Suprapubic skin (tissue), 4 donors: ENCODE data around the gene PDE6A. TPM values are rescaled to one million over a fixed set of nuclear protein-coding genes. Genes with fewer than 3 reads are reported as not detected.

Source experiments
- DNase-seq, 2 donors: peaks; one replicate each; pipeline ENCODE4 v3.0.0-alpha.2; 2019; ENCODE audit warnings: low spot score in 2 of 2
- H3K27ac ChIP-seq: fragments of 200-600 bp; sonication (generic); one replicate; pipeline ENCODE4 v1.5.1; 2019
- H3K27me3 ChIP-seq: fragments of 200-600 bp; sonication (generic); one replicate; pipeline ENCODE4 v1.5.1; 2019
- H3K36me3 ChIP-seq: fragments of 200-600 bp; sonication (generic); one replicate; pipeline ENCODE4 v1.5.1; 2019
- H3K4me1 ChIP-seq: fragments of 200-600 bp; sonication (generic); one replicate; pipeline ENCODE4 v1.5.1; 2019
- H3K4me3 ChIP-seq: fragments of 200-600 bp; sonication (generic); one replicate; pipeline ENCODE4 v1.5.1; 2019; ENCODE audit warnings: mild to moderate bottlenecking
- H3K9me3 ChIP-seq: fragments of 200-600 bp; sonication (generic); one replicate; pipeline ENCODE4 v1.5.1; 2019
- EP300 ChIP-seq: sonication (generic); formaldehyde crosslinking; IDR thresholded peaks from one replicate; pipeline ENCODE4 v1.6.1; 2017; ENCODE audit warnings: antibody characterized with exemption
- POLR2A ChIP-seq, 2 donors: fragments of 450-650 bp; IDR thresholded peaks; one replicate each; pipeline ENCODE4 v1.6.1; 2017; ENCODE audit warnings: antibody characterized with exemption in 2 of 2, mild to moderate bottlenecking in 2 of 2, moderate library complexity in 2 of 2
- POLR2AphosphoS5 ChIP-seq, 3 donors: sonication (generic); formaldehyde crosslinking; IDR thresholded peaks; one replicate each; pipeline ENCODE4 v1.6.1; 2017; ENCODE audit warnings: antibody characterized with exemption in 3 of 3
- WGBS: methylation state at CpG from one replicate; pipeline ENCODE4 v1.1.5; 2018; 5-methylcytosine and 5-hydroxymethylcytosine counted together
- total RNA-seq, 4 donors: library from RNA; depleted of rRNA; stranded (reverse); fragments of >200 nt; gene quantifications; one replicate each; pipeline ENCODE4 v1.1.0, GENCODE V29; 2016
- TF ChIP-seq, protein P1 (sequence below), 2 donors: fragments of 200-600 bp in 1 of 2; fragments of 450-650 bp in 1 of 2; sonication (generic) in 1 of 2; IDR thresholded peaks; one replicate each; pipeline ENCODE4 v1.5.1; 2016 to 2019; ENCODE audit warnings: antibody characterized with exemption in 2 of 2, mild to moderate bottlenecking in 1 of 2, moderate library complexity in 1 of 2

PDE6A gene
- total RNA-seq, 4 donors from 2014 or later, result 0.17 to 2.9 (median 1.3) TPM

DNA sequence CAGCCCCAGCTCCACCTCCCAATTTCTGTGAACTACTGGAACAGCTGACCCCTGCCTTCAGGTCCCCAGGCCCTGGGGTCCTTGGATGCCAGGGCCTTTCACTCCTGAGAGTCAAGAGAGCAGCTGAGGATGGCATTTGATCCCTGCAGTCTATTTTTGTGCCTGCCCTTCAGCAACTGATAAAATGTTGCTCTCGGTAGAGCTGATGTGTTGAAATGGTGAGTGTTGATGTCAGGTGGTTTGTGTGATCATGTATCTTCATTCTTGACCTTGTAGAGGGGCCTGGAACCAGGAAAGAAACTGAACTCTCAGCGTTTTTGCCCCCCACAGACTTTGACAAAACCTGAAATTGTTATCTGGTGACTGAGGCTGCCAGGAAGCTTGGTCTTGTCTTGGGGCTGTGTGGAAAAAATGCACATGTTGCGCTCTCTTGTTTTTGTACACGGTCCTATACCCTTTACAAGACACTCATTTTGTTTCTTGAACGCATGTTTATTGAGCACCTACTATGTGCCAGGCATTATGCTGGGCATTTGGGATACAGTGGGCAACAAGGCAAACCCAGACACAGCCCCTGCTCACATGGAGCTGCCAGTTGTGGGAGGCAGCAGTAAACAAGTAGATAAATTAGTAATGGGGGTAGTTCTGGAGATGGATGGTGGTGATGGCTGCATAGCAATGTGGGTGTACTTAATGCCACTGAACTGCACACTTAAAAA, 136.2 kb downstream of the PDE6A start:
- H3K27me3 ChIP-seq, result no peaks in the 10 kb centered on the region
- no peaks in the 10 kb centered on the region for H3K36me3 ChIP-seq
- no peak for DNase-seq
- H3K27ac ChIP-seq, result no peak overlapping the region
- peaks cover 15% of the 10 kb centered on the region for H3K4me1 ChIP-seq
- no peaks in the 10 kb centered on the region for H3K9me3 ChIP-seq
- 79% methylated on average over 5 of the region's 5 CpGs for WGBS
- H3K4me3 ChIP-seq, result no peak overlapping the region
- TF ChIP-seq POLR2A (IDR thresholded peaks at IDR 0.05) (no peak), EP300 (no peak), POLR2AphosphoS5 (IDR thresholded peaks at IDR 0.05) (no peak)
- TF ChIP-seq, protein P1, sequence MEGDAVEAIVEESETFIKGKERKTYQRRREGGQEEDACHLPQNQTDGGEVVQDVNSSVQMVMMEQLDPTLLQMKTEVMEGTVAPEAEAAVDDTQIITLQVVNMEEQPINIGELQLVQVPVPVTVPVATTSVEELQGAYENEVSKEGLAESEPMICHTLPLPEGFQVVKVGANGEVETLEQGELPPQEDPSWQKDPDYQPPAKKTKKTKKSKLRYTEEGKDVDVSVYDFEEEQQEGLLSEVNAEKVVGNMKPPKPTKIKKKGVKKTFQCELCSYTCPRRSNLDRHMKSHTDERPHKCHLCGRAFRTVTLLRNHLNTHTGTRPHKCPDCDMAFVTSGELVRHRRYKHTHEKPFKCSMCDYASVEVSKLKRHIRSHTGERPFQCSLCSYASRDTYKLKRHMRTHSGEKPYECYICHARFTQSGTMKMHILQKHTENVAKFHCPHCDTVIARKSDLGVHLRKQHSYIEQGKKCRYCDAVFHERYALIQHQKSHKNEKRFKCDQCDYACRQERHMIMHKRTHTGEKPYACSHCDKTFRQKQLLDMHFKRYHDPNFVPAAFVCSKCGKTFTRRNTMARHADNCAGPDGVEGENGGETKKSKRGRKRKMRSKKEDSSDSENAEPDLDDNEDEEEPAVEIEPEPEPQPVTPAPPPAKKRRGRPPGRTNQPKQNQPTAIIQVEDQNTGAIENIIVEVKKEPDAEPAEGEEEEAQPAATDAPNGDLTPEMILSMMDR (IDR thresholded peaks at IDR 0.05), result no peak

Other genes with a start within 250 kb of the PDE6A start
- 10 to 100 TPM; 13.7 to 21.7 (median 17.7) TPM for gene PPARGC1B, start 214.5 kb downstream of the PDE6A start, total RNA-seq
- 10 to 100 TPM; 29.9 to 62.2 (median 46.0) TPM for gene SLC26A2, start 16.0 kb upstream of the PDE6A start, total RNA-seq
- gene TIGD6, start 55.9 kb upstream of the PDE6A start, total RNA-seq, result 1 to 10 TPM; 3.5 to 6.0 (median 4.5) TPM
- 10 to 100 TPM; 28.8 to 59.3 (median 31.4) TPM for gene HMGXB3, start 55.9 kb upstream of the PDE6A start, total RNA-seq
- gene CSF1R, start 141.8 kb upstream of the PDE6A start, total RNA-seq, result 10 to 100 TPM in 3 of 4 donors, 1 to 10 TPM in 1; 9.9 to 39.7 (median 19.7) TPM
- gene PDGFRB, start 211.1 kb upstream of the PDE6A start, total RNA-seq, result 10 to 100 TPM; 23.8 to 51.4 (median 43.9) TPM
- under 1 TPM in 2 of 4 donors, not detected in 2; 0.26 to 0.76 TPM for gene CDX1, start 222.0 kb upstream of the PDE6A start, total RNA-seq
- gene SLC6A7, start 245.3 kb upstream of the PDE6A start, total RNA-seq, result not detected